ENCODE measurements around the gene ADAM10.

DNA sequence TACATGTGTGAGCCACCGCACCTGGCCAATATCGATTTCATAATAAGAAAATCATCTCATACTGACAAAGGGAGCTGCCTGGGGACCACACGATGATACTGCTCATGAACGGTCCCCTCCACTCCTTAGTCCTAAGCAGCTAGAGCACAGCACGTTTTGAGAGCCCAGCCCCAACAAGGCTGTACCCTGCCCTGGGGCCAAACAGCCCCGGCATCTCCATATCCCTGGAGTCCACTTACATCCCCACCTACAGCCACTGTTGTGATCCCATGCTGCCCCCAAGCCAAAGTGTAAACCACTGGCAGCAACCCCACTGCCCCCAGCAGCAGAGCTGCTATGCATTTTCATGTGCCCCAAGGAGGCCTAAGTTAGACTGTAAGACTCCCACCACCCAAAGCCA is 52.8 kb downstream of the ADAM10 start:
- no peak for TF ChIP-seq EP300 (IDR thresholded peaks at IDR 0.05; ENCODE audit: borderline replicate concordance in 1 of 2, low read depth in 1 of 2, low read length in 1 of 2)
- no peak for TF ChIP-seq RCOR1 (IDR thresholded peaks at IDR 0.05; ENCODE audit: low read length)
- TF ChIP-seq YY1 (IDR thresholded peaks at IDR 0.05; ENCODE audit: low read depth): no peak
- no peak for TF ChIP-seq GATA2 (CRISPR knock-in tag; IDR thresholded peaks at IDR 0.05)

Data from SK-N-SH (cell line).